ENCODE data around the gene INSL6.

INSL6 gene

GRCh38 chr9:5205071-5205470, 19.6 kb upstream of the INSL6 start:
- Histone ChIP-seq H3K27ac (ENCODE audit: low read depth, low read length) (no peak overlapping the region), H3K27me3 (ENCODE audit: low read length) (no peaks in the 10 kb centered on the region), H3K9me2 (replicated peaks; ENCODE audit: insufficient read depth, low read length) (no peaks in the 10 kb centered on the region), H3K9me3 (ENCODE audit: insufficient read depth, low read length) (no peaks in the 10 kb centered on the region), H3K4me2 (ENCODE audit: low read depth, low read length, poor library complexity, severe bottlenecking) (no peak overlapping the region), H3K9ac (ENCODE audit: low read length) (no peak overlapping the region), H3K4me3 (ENCODE audit: insufficient read depth, low read length, poor library complexity, severe bottlenecking) (no peak overlapping the region), H2AFZ (ENCODE audit: low read depth, low read length, severe bottlenecking) (no peak overlapping the region), H3F3A (ENCODE audit: insufficient read depth) (no peaks in the 10 kb centered on the region), H3K79me2 (ENCODE audit: insufficient read depth, low read length) (no peaks in the 10 kb centered on the region), H4K20me1 (ENCODE audit: low read depth, low read length) (no peaks in the 10 kb centered on the region), H3K36me3 (ENCODE audit: low read length) (no peaks in the 10 kb centered on the region)
- TF ChIP-seq EZH2phosphoT487 (conservative IDR thresholded peaks at IDR 0.05; ENCODE audit: low read length) (no peak), CTCF (IDR thresholded peaks at IDR 0.05; ENCODE audit: insufficient read depth, low read length, poor library complexity, severe bottlenecking) (no peak)

- Histone ChIP-seq H3K9me3 (ENCODE audit: insufficient read depth, low read length) (0 out of 2 replicates have a peak, but pooled peaks cover 4% of the 10 kb centered on the region), H3K4me2 (ENCODE audit: low read depth, low read length, poor library complexity, severe bottlenecking) (no peak overlapping the region), H3K27ac (ENCODE audit: low read depth, low read length) (no peak overlapping the region), H3F3A (ENCODE audit: insufficient read depth) (no peaks in the 10 kb centered on the region), H3K9ac (ENCODE audit: low read length) (no peak overlapping the region), H3K79me2 (ENCODE audit: insufficient read depth, low read length) (no peaks in the 10 kb centered on the region), H3K27me3 (ENCODE audit: low read length) (no peaks in the 10 kb centered on the region), H2AFZ (ENCODE audit: low read depth, low read length, severe bottlenecking) (no peak overlapping the region), H4K20me1 (ENCODE audit: low read depth, low read length) (no peaks in the 10 kb centered on the region), H3K4me3 (ENCODE audit: insufficient read depth, low read length, poor library complexity, severe bottlenecking) (no peak overlapping the region), H3K9me2 (replicated peaks; ENCODE audit: insufficient read depth, low read length) (no peaks in the 10 kb centered on the region), H3K36me3 (ENCODE audit: low read length) (no peaks in the 10 kb centered on the region)
- TF ChIP-seq CTCF (IDR thresholded peaks at IDR 0.05; ENCODE audit: insufficient read depth, low read length, poor library complexity, severe bottlenecking) (no peak), EZH2phosphoT487 (conservative IDR thresholded peaks at IDR 0.05; ENCODE audit: low read length) (no peak)
Measured at GRCh38 chr9:5195463-5195862, 10.0 kb upstream of the INSL6 start.

- Histone ChIP-seq H3K27me3 (ENCODE audit: low read length) (no peaks in the 10 kb centered on the region), H3K9me3 (ENCODE audit: insufficient read depth, low read length) (0 out of 2 replicates have a peak, but pooled peaks cover 2% of the 10 kb centered on the region), H3K9me2 (replicated peaks; ENCODE audit: insufficient read depth, low read length) (no peaks in the 10 kb centered on the region), H3K4me3 (ENCODE audit: insufficient read depth, low read length, poor library complexity, severe bottlenecking) (no peak overlapping the region), H3K79me2 (ENCODE audit: insufficient read depth, low read length) (no peaks in the 10 kb centered on the region), H3K4me2 (ENCODE audit: low read depth, low read length, poor library complexity, severe bottlenecking) (no peak overlapping the region), H3K36me3 (ENCODE audit: low read length) (no peaks in the 10 kb centered on the region), H3K27ac (ENCODE audit: low read depth, low read length) (no peak overlapping the region), H2AFZ (ENCODE audit: low read depth, low read length, severe bottlenecking) (no peak overlapping the region), H4K20me1 (ENCODE audit: low read depth, low read length) (no peaks in the 10 kb centered on the region), H3K9ac (ENCODE audit: low read length) (no peak overlapping the region), H3F3A (ENCODE audit: insufficient read depth) (no peaks in the 10 kb centered on the region)
- TF ChIP-seq CTCF (IDR thresholded peaks at IDR 0.05; ENCODE audit: insufficient read depth, low read length, poor library complexity, severe bottlenecking) (no peak), EZH2phosphoT487 (conservative IDR thresholded peaks at IDR 0.05; ENCODE audit: low read length) (no peak)
Measured at GRCh38 chr9:5193345-5193744, 7.9 kb upstream of the INSL6 start.
